Hematopoietic multipotent progenitor cell treated with erythropoietin and hydrocortisone succinate and interleukin-3 and kit ligand, for 6 days (in vitro differentiated cells): ENCODE data around the gene PLD3.
"Not testable (repeated sequence)": the region's sequence is repeated elsewhere in the genome, so short reads cannot be mapped to it uniquely, and the experiment has no call there.

Experiments
- DNase-seq: peaks from one replicate; pipeline ENCODE4 v3.0.0-alpha.2; 2015

PLD3 gene

DNA sequence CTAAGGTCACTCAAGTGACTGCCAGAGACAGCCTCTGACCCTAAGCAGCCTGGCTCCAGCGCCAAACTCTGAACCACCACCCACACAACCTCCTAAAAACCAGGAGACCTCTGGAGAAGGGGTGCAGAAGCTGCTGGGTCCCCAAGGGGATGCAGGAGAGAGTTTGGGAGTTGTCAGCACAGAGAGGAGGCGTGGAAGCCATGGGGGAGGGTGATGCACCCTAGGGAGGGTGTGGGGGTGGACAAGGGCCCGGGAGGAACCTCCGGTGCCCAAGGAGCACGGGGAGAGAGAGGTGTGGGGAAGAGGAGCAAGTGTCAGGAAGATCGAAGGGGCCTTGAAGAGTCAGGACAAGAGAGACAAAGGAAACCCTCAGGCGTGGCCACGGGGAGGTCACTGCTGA, 43.6 kb downstream of the PLD3 start:
- no peak for DNase-seq

- no peak for DNase-seq
Measured at GRCh38 chr19:40392894-40393517, 44.5 kb downstream of the PLD3 start.

GRCh38 chr19:40393894-40394815, 45.7 kb downstream of the PLD3 start:
- DNase-seq = no peak

DNA sequence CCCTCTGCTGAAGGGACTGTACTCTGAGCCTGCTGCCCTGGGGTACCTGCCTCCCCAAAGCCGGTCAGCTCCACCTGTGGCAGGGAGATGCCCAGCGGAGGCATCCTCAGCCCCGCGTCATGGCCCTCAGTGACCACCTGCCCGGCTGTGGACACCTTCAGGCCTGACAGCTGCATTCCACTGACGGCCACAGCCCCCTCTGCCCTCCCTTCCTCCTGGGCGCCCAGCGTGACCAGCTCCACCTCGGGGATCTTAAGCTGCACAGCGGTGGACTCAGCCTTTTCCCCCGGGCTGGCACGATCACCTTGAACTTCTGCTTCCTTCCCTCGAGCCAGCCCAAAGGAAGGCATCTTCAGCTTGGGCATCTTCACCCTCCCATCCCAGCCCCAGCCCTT, 46.3 kb downstream of the PLD3 start:
- no peak for DNase-seq

- no peak for DNase-seq
Measured at GRCh38 chr19:40395956-40396355, 47.5 kb downstream of the PLD3 start.

DNA sequence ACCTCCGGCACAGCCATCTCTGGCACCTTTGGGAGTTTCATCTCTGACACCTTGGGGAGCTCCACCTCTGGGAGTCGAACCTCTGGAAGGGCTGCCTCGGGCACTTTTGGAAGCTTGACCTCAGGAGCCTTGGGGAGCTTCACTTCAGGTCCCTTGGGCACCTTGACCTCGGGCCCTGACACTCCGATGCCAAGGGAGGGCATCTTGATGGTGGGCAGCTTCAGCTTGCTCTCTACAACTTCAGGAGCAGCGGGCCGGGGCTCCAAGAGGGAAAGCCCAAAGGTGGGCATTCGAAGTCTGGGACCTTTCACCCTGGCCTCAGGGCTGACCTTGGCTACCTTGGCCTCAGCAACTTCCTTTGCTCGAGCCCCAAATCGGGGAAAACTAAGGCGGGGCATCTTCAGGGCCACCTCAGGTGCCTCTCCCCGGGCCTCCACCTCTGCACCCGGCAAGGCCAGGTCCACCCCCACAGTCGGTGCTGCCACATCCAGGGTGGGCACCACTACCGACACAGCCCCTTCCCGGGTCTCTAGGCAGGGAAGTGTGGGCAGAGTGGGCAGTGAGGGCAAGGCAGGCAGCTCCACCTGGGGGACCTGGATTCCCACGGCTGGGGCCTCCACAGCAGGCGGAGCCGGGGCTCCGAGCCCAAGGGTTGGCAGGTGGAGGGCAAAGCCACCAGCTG, 48.5 kb downstream of the PLD3 start:
- no peak for DNase-seq

DNA sequence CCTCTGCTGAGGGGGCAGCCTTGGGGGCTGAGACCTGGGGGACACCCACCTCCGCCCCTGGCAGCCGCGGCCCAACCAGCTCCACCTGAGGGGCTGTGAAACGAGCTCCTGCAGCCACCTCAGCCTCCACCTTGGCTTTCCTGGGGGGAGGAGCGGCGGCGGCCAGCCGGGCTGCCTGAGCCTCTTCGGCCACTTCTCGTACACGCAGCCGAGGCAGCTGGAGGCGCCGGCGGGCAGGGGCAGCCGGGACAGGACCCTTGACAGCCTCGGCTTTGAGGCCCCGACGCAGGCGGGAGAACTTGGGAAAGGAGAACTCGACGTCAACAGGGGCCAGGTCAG, 49.0 kb downstream of the PLD3 start:
- DNase-seq = no peak

DNA sequence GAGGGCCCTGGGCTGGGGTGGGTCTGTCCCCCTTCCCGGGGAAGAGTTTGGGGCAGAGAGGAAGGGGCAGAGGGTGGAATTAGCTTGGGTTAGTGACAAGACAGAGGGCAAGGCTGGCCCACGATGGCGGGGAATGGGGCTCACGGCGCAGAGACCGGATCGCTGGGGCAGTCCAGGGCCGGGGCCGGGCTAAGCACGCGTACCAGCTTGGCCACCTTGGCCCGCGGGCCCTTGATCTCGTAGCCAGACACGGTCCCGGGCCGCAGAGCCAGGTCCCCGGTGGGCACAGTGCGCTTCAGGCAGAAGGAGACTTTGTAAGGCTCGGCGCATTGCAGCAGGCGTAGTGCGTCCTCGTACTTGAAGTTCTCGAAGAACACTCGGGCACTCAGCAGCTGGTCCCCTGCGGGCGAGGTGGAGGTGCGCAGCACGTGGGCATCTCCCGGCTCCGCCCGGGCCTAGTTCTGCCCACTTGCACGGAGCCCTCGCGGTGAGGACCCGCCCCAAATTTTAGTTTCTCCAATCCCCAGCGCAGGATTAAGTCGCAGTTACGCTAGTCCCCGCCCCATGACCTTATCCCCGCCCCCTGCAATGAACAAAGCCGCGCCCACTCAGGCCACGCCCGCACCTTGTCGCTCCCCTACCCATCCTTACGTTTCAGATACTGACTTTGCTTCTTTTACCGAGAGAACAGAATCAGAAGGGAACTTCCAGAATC, 50.1 kb downstream of the PLD3 start:
- peak; percentile 81 for DNase-seq

GRCh38 chr19:40400559-40400958, 52.1 kb downstream of the PLD3 start:
- DNase-seq = no peak

GRCh38 chr19:40403262-40403984, 54.9 kb downstream of the PLD3 start:
- peak; percentile 95 for DNase-seq

GRCh38 chr19:40407714-40408597, 59.5 kb downstream of the PLD3 start:
- peak; percentile 73 for DNase-seq

GRCh38 chr19:40408598-40408925, 60.1 kb downstream of the PLD3 start:
- not testable (repeated sequence) for DNase-seq

GRCh38 chr19:40410030-40410389, 61.5 kb downstream of the PLD3 start:
- no peak for DNase-seq

GRCh38 chr19:40411125-40411842, 62.8 kb downstream of the PLD3 start:
- DNase-seq = no peak

- DNase-seq = no peak
Measured at GRCh38 chr19:40411958-40412499, 63.5 kb downstream of the PLD3 start.

GRCh38 chr19:40412866-40413265, 64.4 kb downstream of the PLD3 start:
- no peak for DNase-seq

GRCh38 chr19:40413291-40413845, 64.9 kb downstream of the PLD3 start, which contains the start of gene PRX:
Gene PRX, minus strand, starts transcription at chr19:40413378. Its CDS starts 5,446 bp downstream, at chr19:40407932.
- DNase-seq = no peak

- no peak for DNase-seq
Measured at GRCh38 chr19:40414542-40415535, 66.3 kb downstream of the PLD3 start.

DNA sequence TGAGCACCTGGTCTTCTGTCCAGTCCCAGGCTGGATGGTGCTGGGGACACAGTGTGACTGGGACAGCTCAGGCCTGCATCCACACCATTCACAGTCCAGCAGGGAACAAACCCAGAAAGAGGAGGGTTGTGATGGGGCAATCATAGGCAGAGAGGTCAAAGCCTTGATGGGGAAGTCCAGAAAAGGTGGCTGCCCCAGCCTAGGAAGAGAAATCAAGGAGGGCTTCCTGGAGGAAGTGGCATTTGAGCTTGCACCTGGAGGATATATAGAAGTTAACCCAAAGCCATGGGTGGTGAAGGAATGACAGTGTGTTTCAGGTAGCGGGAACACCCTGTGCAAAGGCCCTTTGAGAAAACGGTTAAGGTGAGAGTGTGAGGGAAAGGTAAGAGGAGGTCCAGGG, 67.3 kb downstream of the PLD3 start:
- DNase-seq = no peak
